Neuron (in vitro differentiated cells): Measurements from ENCODE around the gene ERG.

ENCODE experiments used
- H2AFZ ChIP-seq: one replicate; pipeline ENCODE4 v1.6.1; 2013; ENCODE audit warnings: low read depth, mild to moderate bottlenecking, inconsistent platforms, low read length, moderate library complexity
- H3K27me3 ChIP-seq: one replicate; pipeline ENCODE4 v1.6.1; 2013; ENCODE audit warnings: low read length; ENCODE audit not compliant: insufficient read depth
- H3K36me3 ChIP-seq: one replicate; pipeline ENCODE4 v1.6.1; 2013; ENCODE audit warnings: low read length; ENCODE audit not compliant: insufficient read depth
- H3K4me1 ChIP-seq: one replicate; pipeline ENCODE4 v1.6.1; 2013; ENCODE audit warnings: low read length; ENCODE audit not compliant: insufficient read depth
- H3K4me3 ChIP-seq: 2 replicates; pipeline ENCODE4 v1.5.1; 2013; ENCODE audit warnings: mild to moderate bottlenecking, low read length, moderate library complexity
- H3K9me3 ChIP-seq: one replicate; pipeline ENCODE4 v1.6.1; 2013; ENCODE audit warnings: low read length

Gene ERG

GRCh38 chr21:38511662-38512243 lies 13.5 kb upstream of the ERG start:
- no peaks in the 10 kb centered on the region for H3K36me3 ChIP-seq
- no peak overlapping the region for H3K4me3 ChIP-seq
- H3K4me1 ChIP-seq = peaks cover 4% of the 10 kb centered on the region
- no peaks in the 10 kb centered on the region for H3K27me3 ChIP-seq
- H3K9me3 ChIP-seq = no peaks in the 10 kb centered on the region
- no peak overlapping the region for H2AFZ ChIP-seq

DNA sequence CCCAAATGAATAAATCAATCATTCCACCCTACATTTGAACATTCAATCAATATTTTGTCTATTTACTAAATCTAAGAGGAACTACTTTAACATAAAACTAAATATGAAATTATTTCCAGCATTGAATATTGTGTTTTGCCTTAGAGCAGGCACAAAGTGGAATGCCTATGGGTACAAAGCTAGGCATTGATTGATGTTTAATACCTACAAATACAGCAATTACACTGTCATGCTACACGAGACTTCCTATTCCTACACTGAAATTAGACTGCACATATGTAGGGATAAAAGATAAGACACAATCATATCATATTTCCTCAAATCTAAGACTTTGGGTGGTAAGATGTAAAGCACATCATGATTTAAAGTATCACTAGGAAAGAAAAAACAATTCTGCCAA lies 12.9 kb upstream of the ERG start:
- peaks cover 8% of the 10 kb centered on the region for H3K4me1 ChIP-seq

GRCh38 chr21:38507374-38507942 lies 9.2 kb upstream of the ERG start:
- Histone ChIP-seq H3K9me3 (no peaks in the 10 kb centered on the region), H3K27me3 (no peaks in the 10 kb centered on the region), H2AFZ (no peak overlapping the region), H3K36me3 (no peaks in the 10 kb centered on the region), H3K4me1 (peaks cover 14% of the 10 kb centered on the region), H3K4me3 (no peak overlapping the region)

More for the DNA sequence above, 12.9 kb upstream of the ERG start:
- Histone ChIP-seq H3K4me3 (no peak overlapping the region), H2AFZ (no peak overlapping the region), H3K36me3 (no peaks in the 10 kb centered on the region), H3K27me3 (no peaks in the 10 kb centered on the region), H3K9me3 (no peaks in the 10 kb centered on the region)

DNA sequence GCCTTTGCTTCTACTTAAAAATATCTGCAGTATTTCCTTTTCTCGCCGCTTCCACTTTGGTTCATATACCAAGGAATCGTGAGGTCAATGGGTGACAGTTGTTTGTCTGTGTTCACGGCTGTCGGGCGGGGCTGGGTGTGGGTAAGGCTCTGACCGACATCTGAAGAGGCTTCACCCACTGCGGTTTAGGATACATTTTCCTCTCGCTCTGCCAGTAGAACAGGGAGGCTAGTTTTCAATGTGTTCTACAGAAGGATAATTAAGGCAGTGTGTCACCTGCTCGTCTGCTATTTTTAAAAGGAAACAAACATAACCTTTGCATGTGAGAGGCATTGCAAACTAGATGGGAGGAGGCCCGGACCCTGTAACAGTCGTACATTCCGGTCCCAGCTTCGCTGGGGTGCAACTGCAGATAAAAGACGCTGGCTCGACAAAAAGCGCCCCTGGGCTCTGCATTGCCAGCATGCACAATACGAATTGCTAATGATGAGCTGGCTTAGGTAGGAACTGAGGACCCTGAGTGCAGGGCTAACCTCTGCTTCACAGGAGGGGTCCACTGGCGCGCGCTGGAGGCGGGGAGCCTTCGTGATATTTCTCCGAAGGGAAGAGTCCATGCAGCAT lies 8.5 kb upstream of the ERG start:
- no peaks in the 10 kb centered on the region for H3K9me3 ChIP-seq

DNA sequence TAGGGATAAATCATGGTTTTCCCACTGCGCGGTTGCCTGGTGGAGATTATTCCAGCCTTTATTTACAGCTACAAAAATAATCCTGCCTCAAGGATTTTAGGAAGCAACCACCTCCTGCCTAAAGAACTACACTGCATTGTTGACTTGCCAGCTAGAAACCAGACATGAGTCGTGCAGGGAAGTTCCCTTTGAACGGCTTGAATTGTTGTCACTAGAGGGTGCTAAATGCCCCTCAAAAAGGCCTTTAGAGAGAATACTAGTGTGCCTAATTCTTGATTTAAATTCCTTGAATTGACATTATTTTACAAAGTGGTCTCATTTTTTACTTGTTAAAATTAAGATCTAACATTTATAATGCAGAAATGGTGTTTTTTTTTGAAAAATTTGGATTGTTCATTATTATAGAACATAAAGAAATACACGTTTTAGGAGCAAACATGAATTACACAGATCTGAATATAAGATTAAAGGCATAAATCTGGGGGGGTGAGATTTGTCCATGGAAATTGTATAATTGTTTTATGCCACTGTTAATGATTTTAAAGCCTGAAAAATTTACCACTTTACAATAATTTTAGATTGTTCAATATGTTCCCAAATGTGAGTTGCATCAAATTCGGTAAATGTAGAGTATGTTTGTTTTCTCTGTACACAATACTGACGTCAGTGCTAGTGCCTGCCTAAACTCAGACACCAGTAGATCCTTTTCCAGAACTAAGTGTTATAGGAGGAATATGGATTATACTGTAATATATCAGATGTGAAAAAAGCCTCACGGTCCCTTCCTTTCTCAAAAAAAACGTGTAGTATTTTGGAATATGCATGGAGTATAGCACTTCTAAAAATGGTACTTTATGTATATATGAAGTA lies 7.6 kb upstream of the ERG start:
- Histone ChIP-seq H3K36me3 (no peaks in the 10 kb centered on the region), H3K9me3 (no peaks in the 10 kb centered on the region), H3K27me3 (no peaks in the 10 kb centered on the region), H2AFZ (no peak overlapping the region), H3K4me3 (no peak overlapping the region), H3K4me1 (peaks cover 14% of the 10 kb centered on the region)

More for the DNA sequence above, 8.5 kb upstream of the ERG start:
- H2AFZ ChIP-seq = peak overlapping the region; percentile 33
- peaks cover 14% of the 10 kb centered on the region for H3K4me1 ChIP-seq
- H3K4me3 ChIP-seq = no peak overlapping the region
- H3K36me3 ChIP-seq = no peaks in the 10 kb centered on the region
- no peaks in the 10 kb centered on the region for H3K27me3 ChIP-seq

DNA sequence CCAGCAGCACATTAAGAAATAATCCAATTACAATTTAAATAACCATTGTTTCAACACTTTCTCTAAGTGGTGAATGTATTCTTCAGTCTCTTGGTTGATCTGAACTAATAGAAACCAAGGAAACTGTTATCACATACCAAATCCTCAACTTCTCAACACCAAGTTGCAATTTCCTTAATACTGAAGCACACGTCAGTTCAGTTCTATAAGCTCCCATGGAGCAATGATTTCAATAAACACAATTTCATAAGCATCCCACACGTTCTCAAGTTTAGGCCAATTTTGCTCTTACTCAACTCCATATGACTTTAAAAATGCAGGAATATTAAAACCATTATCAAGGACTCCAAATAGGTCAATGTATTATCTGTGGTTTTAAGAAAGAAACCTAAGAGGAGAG lies 5.8 kb upstream of the ERG start:
- Histone ChIP-seq H2AFZ (no peak overlapping the region), H3K9me3 (no peaks in the 10 kb centered on the region), H3K27me3 (no peaks in the 10 kb centered on the region), H3K4me1 (peaks cover 12% of the 10 kb centered on the region), H3K4me3 (no peak overlapping the region), H3K36me3 (no peaks in the 10 kb centered on the region)

- H3K4me3 ChIP-seq = no peak overlapping the region
- H3K9me3 ChIP-seq = no peaks in the 10 kb centered on the region
These were observed 5.3 kb upstream of the ERG start for GRCh38 chr21:38503583-38503982.

DNA sequence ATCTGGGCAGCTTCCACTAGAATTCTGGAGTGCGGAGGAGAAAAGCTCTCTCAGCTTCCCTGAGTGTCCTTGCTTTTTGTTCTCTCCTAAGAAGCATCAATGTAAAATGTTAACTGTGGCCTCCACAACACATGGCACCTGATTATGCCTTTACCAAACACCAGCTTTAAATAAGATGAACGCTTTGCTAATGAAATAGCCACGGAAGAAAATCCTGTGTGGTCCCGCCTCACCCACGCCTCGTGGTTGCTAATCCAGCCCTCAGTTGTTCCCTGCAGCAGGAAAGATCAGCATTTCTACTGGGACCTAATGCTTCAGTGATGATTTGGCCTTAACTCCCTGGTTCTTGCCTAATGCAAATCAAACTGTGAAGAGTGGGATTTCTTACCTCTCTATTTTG lies 1.8 kb upstream of the ERG start:
- Histone ChIP-seq H3K9me3 (no peaks in the 10 kb centered on the region), H2AFZ (no peak overlapping the region), H3K4me1 (peaks cover 6% of the 10 kb centered on the region), H3K36me3 (no peaks in the 10 kb centered on the region), H3K27me3 (no peaks in the 10 kb centered on the region), H3K4me3 (no peak overlapping the region)

More at GRCh38 chr21:38503583-38503982, 5.3 kb upstream of the ERG start:
- no peak overlapping the region for H2AFZ ChIP-seq
- H3K27me3 ChIP-seq = no peaks in the 10 kb centered on the region
- peaks cover 12% of the 10 kb centered on the region for H3K4me1 ChIP-seq
- no peaks in the 10 kb centered on the region for H3K36me3 ChIP-seq

DNA sequence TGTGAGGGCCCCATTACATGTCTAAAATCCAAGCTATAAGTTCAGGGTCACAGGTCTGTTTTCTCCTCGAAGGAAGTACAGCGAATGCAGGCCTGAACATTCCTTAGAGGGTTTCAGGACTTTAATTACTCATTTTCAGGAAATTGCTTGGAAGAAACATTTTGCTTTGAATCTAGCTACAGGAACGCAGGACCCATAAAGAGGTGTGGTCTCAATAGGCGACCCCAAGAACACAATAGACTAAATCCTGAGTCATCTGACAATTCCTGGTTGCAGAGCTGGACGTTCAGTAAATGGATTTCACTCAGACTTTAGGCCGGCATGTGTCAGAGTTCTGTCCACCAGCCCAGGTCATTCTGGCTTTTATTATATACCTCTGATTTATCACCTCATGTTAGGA lies 1.0 kb upstream of the ERG start:
- no peaks in the 10 kb centered on the region for H3K27me3 ChIP-seq
- H3K4me1 ChIP-seq = peaks cover 6% of the 10 kb centered on the region
- H3K4me3 ChIP-seq = no peak overlapping the region
- H2AFZ ChIP-seq = peak overlapping the region; percentile 8
- no peaks in the 10 kb centered on the region for H3K36me3 ChIP-seq
- no peaks in the 10 kb centered on the region for H3K9me3 ChIP-seq

GRCh38 chr21:38496224-38496623 lies 2.1 kb downstream of the ERG start:
- Histone ChIP-seq H3K4me1 (no peaks in the 10 kb centered on the region), H3K9me3 (no peaks in the 10 kb centered on the region), H3K27me3 (no peaks in the 10 kb centered on the region), H2AFZ (no peak overlapping the region), H3K4me3 (no peak overlapping the region), H3K36me3 (no peaks in the 10 kb centered on the region)

DNA sequence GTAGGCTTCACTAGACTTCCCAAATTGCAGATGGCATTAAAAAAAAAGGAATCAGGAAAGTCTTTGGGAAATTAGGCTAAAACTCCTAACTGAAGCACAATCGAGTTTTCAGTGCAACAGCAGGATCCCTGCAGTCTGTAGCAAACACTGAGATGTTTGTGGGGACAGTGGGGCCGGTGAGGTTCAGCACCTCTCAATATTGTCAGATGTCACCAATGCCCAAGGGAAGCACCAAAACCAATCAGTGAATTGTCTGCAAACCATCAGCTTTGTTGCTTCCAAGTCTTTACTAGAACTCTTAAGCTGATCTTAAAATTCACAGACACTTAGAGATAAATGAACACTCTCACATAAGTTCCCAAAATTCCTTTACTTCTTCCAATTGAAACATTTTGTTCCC lies 2.6 kb downstream of the ERG start:
- no peaks in the 10 kb centered on the region for H3K9me3 ChIP-seq
- H3K4me3 ChIP-seq = no peak overlapping the region
- H3K36me3 ChIP-seq = no peaks in the 10 kb centered on the region
- H3K27me3 ChIP-seq = no peaks in the 10 kb centered on the region
- H3K4me1 ChIP-seq = no peaks in the 10 kb centered on the region
- H2AFZ ChIP-seq = no peak overlapping the region

DNA sequence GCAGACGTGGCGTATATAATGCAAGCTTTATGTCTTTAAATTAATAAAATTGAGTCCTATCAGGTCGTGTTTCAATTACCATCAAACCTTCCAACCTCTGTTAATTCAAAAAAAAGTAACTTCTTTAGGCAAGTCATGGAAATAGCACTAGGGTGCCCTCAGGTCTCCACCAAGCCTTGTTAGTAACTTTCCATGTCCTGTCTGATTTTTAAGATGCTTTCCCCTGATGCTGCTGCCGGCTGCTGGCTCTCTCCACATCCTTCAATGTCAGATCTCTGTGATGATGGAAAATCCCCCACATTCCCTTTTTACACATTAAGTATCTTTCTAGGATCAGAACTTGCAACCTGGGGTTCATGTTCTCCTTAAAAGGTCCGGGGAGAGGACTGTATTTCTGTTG lies 3.0 kb downstream of the ERG start:
- H2AFZ ChIP-seq = no peak overlapping the region
- H3K4me1 ChIP-seq = no peaks in the 10 kb centered on the region
- no peaks in the 10 kb centered on the region for H3K9me3 ChIP-seq
- H3K4me3 ChIP-seq = no peak overlapping the region
- no peaks in the 10 kb centered on the region for H3K27me3 ChIP-seq
- H3K36me3 ChIP-seq = no peaks in the 10 kb centered on the region

- Histone ChIP-seq H3K36me3 (no peaks in the 10 kb centered on the region), H2AFZ (no peak overlapping the region), H3K27me3 (no peaks in the 10 kb centered on the region), H3K9me3 (no peaks in the 10 kb centered on the region), H3K4me1 (peaks cover 2% of the 10 kb centered on the region), H3K4me3 (no peak overlapping the region)
These were observed 3.6 kb downstream of the ERG start for GRCh38 chr21:38494703-38495102.
